Ascending aorta (tissue), 2 donors: ENCODE data around the gene AARS2. TPM values are rescaled to one million over a fixed set of nuclear protein-coding genes. Genes with fewer than 3 reads are reported as not detected.

ENCODE experiments used
- DNase-seq, 2 donors: peaks; one replicate each; pipeline ENCODE4 v3.0.0-alpha.2; 2019; ENCODE audit warnings: low spot score in 2 of 2
- H3K27ac ChIP-seq, 2 donors: fragments of 200-600 bp; sonication (generic); one replicate each; pipeline ENCODE4 v1.5.1; 2016 to 2017; ENCODE audit warnings: mild to moderate bottlenecking in 1 of 2
- H3K27me3 ChIP-seq: fragments of 200-600 bp; sonication (generic); one replicate; pipeline ENCODE4 v1.5.1; 2017
- H3K36me3 ChIP-seq, 2 donors: fragments of 200-600 bp; sonication (generic); one replicate each; pipeline ENCODE4 v1.5.1; 2016
- H3K4me1 ChIP-seq, 2 donors: fragments of 200-600 bp; sonication (generic); one replicate each; pipeline ENCODE4 v1.5.1; 2016 to 2017; ENCODE audit warnings: mild to moderate bottlenecking in 1 of 2
- H3K4me3 ChIP-seq, 2 donors: fragments of 200-600 bp; sonication (generic); one replicate each; pipeline ENCODE4 v1.5.1; 2016 to 2017; ENCODE audit warnings: mild to moderate bottlenecking in 1 of 2
- H3K9me3 ChIP-seq, 2 donors: fragments of 200-600 bp; sonication (generic); one replicate each; pipeline ENCODE4 v1.5.1; 2016
- CTCF ChIP-seq, 3 experiments: fragments of 200-600 bp in 2 of 3; fragments of 450-650 bp in 1 of 3; sonication (generic) in 2 of 3; IDR thresholded peaks; one replicate each; pipeline ENCODE4 v1.5.1; 2016 to 2019; ENCODE audit warnings: antibody characterized with exemption in 3 of 3, mild to moderate bottlenecking in 1 of 3, moderate library complexity in 1 of 3
- intact Hi-C: fragments of 100-400 bp; cut with DNase I; formaldehyde crosslinking; loops from one replicate; pipeline ENCODE4 v1.15.1; 2023
- total RNA-seq: library from RNA; depleted of rRNA; stranded (reverse); fragments of >200 nt; gene quantifications from one replicate; pipeline ENCODE4 v1.1.0, GENCODE V29; 2016

The AARS2 gene
- total RNA-seq: 4.5 TPM

GRCh38 chr6:44312901-44313788, at the start of gene AARS2:
Gene AARS2 (minus strand): TSS chr6:44313347. CDS start chr6:44313323, 24 bp downstream.
- Histone ChIP-seq H3K27me3 (no peaks in the 10 kb centered on the region), H3K36me3 (peaks cover 29 to 30% of the 10 kb centered on the region in 2 donors), H3K27ac (peak within 1 kb of the TSS; percentile 52 to 76), H3K4me1 (peaks cover 0 to 5% of the 10 kb centered on the region in 2 donors), H3K9me3 (no peaks in the 10 kb centered on the region), H3K4me3 (peak within 1 kb of the TSS; percentile 90 to 99)
- intact Hi-C loops: loop anchor here (5.0 to 10.0 kb wide), 3 partner anchors 46 to 218 kb away; partner anchors contain the start of genes CDC5L and NFKBIE
- DNase-seq: peak; percentile 35 to 91
- peak; percentile 92 to 98 (median 97) for TF ChIP-seq CTCF (IDR thresholded peaks at IDR 0.05)

GRCh38 chr6:44361947-44362346, 48.8 kb upstream of the AARS2 start:
- no peak for TF ChIP-seq CTCF (IDR thresholded peaks at IDR 0.05)
- Histone ChIP-seq H3K4me1 (no peaks in the 10 kb centered on the region), H3K36me3 (no peaks in the 10 kb centered on the region), H3K27me3 (no peaks in the 10 kb centered on the region), H3K27ac (no peak overlapping the region), H3K9me3 (no peaks in the 10 kb centered on the region), H3K4me3 (no peak overlapping the region)
- intact Hi-C loops: no loop called here
- DNase-seq: no peak

GRCh38 chr6:44359973-44360372, 46.8 kb upstream of the AARS2 start:
- DNase-seq: no peak
- Histone ChIP-seq H3K9me3 (no peaks in the 10 kb centered on the region), H3K36me3 (no peaks in the 10 kb centered on the region), H3K27ac (no peak overlapping the region), H3K27me3 (no peaks in the 10 kb centered on the region), H3K4me3 (no peak overlapping the region), H3K4me1 (no peaks in the 10 kb centered on the region)
- intact Hi-C loops: no loop called here
- TF ChIP-seq CTCF (IDR thresholded peaks at IDR 0.05): no peak

GRCh38 chr6:44356487-44356886, 43.3 kb upstream of the AARS2 start:
- no peak for TF ChIP-seq CTCF (IDR thresholded peaks at IDR 0.05)
- Histone ChIP-seq H3K27ac (no peak overlapping the region), H3K27me3 (no peaks in the 10 kb centered on the region), H3K36me3 (no peaks in the 10 kb centered on the region), H3K4me1 (no peaks in the 10 kb centered on the region), H3K9me3 (no peaks in the 10 kb centered on the region), H3K4me3 (no peak overlapping the region)
- intact Hi-C loops: no loop called here
- DNase-seq: no peak

GRCh38 chr6:44355640-44356039, 42.5 kb upstream of the AARS2 start:
- DNase-seq: no peak
- no peaks in the 10 kb centered on the region for H3K36me3 ChIP-seq
- H3K9me3 ChIP-seq: no peaks in the 10 kb centered on the region
- H3K27ac ChIP-seq: no peak overlapping the region
- H3K4me1 ChIP-seq: no peaks in the 10 kb centered on the region
- intact Hi-C loops: no loop called here
- no peak overlapping the region for H3K4me3 ChIP-seq
- H3K27me3 ChIP-seq: no peaks in the 10 kb centered on the region
- no peak for TF ChIP-seq CTCF (IDR thresholded peaks at IDR 0.05)
